Activated T-helper 17 cell treated with anti-CD3 and anti-CD28 coated beads, Interleukin-2, amount 50 U/mL, for 72 hours (primary cell): ENCODE data around the gene SNRK. TPM values are rescaled to one million over a fixed set of nuclear protein-coding genes. Genes with fewer than 3 reads are reported as not detected.

Source experiments
- ATAC-seq: fragments of 150-1000 bp; cut with Tn5 transposase; replicated peaks from 2 replicates; pipeline ENCODE4 v1.10.0; 2021; ENCODE audit warnings: mild to moderate bottlenecking, moderate library complexity
- H3K27ac Mint-ChIP-seq: one replicate; pipeline ENCODE4 v1.8.0; 2022; ENCODE audit warnings: mixed read lengths
- H3K27me3 Mint-ChIP-seq: one replicate; pipeline ENCODE4 v1.8.0; 2022; ENCODE audit warnings: mixed read lengths
- H3K36me3 Mint-ChIP-seq: one replicate; pipeline ENCODE4 v1.8.0; 2022; ENCODE audit warnings: low read depth, mild to moderate bottlenecking, mixed read lengths
- H3K4me1 Mint-ChIP-seq: one replicate; pipeline ENCODE4 v1.8.0; 2022; ENCODE audit warnings: mixed read lengths
- H3K4me3 Mint-ChIP-seq: one replicate; pipeline ENCODE4 v1.8.0; 2022; ENCODE audit warnings: mild to moderate bottlenecking, mixed read lengths
- H3K9me3 Mint-ChIP-seq: one replicate; pipeline ENCODE4 v1.8.0; 2022; ENCODE audit warnings: mixed read lengths
- total RNA-seq, 2 donors: library from RNA; stranded (reverse); gene quantifications; one replicate each; pipeline ENCODE4 v1.2.3, GENCODE V29; 2022

The SNRK gene
- total RNA-seq, 2 donors from 2014 or later: 25.7 to 25.8 TPM

GRCh38 chr3:43334976-43335375 is 48.6 kb downstream of the SNRK start:
- no peaks in the 10 kb centered on the region for H3K4me1 Mint-ChIP-seq

GRCh38 chr3:43335799-43336198 is 49.5 kb downstream of the SNRK start:
- ATAC-seq: no peak
- Mint-ChIP-seq H3K4me1 (no peaks in the 10 kb centered on the region), H3K27me3 (no peaks in the 10 kb centered on the region), H3K4me3 (no peak overlapping the region), H3K9me3 (peaks cover 12% of the 10 kb centered on the region), H3K36me3 (peaks cover 98% of the 10 kb centered on the region), H3K27ac (peak overlapping the region; percentile 41)

More at GRCh38 chr3:43334976-43335375, 48.6 kb downstream of the SNRK start:
- Mint-ChIP-seq H3K36me3 (peaks cover 89% of the 10 kb centered on the region), H3K27ac (no peak overlapping the region), H3K9me3 (peaks cover 12% of the 10 kb centered on the region), H3K4me3 (no peak overlapping the region), H3K27me3 (no peaks in the 10 kb centered on the region)
- ATAC-seq: no peak

GRCh38 chr3:43338295-43338694 is 52.0 kb downstream of the SNRK start:
- Mint-ChIP-seq H3K27ac (no peak overlapping the region), H3K4me1 (peaks cover 6% of the 10 kb centered on the region), H3K9me3 (peaks cover 12% of the 10 kb centered on the region), H3K27me3 (no peaks in the 10 kb centered on the region), H3K36me3 (peaks cover 99% of the 10 kb centered on the region), H3K4me3 (no peak overlapping the region)
- ATAC-seq: no peak

GRCh38 chr3:43340403-43340802 is 54.1 kb downstream of the SNRK start:
- peaks cover 12% of the 10 kb centered on the region for H3K9me3 Mint-ChIP-seq
- H3K36me3 Mint-ChIP-seq: peaks cover 99% of the 10 kb centered on the region
- no peaks in the 10 kb centered on the region for H3K27me3 Mint-ChIP-seq
- no peak for ATAC-seq
- H3K27ac Mint-ChIP-seq: no peak overlapping the region
- H3K4me3 Mint-ChIP-seq: no peak overlapping the region
- peaks cover 11% of the 10 kb centered on the region for H3K4me1 Mint-ChIP-seq

- ATAC-seq: peak; percentile 37
- peaks cover 99% of the 10 kb centered on the region for H3K36me3 Mint-ChIP-seq
- H3K9me3 Mint-ChIP-seq: peaks cover 3% of the 10 kb centered on the region
- no peak overlapping the region for H3K4me3 Mint-ChIP-seq
- H3K4me1 Mint-ChIP-seq: peaks cover 17% of the 10 kb centered on the region
- H3K27me3 Mint-ChIP-seq: no peaks in the 10 kb centered on the region
- no peak overlapping the region for H3K27ac Mint-ChIP-seq
Measured at GRCh38 chr3:43341788-43342187, 55.4 kb downstream of the SNRK start.

GRCh38 chr3:43343185-43343584 is 56.8 kb downstream of the SNRK start:
- Mint-ChIP-seq H3K4me3 (peak overlapping the region; percentile 7), H3K27ac (peak overlapping the region; percentile 28), H3K9me3 (peaks cover 3% of the 10 kb centered on the region)

GRCh38 chr3:43343815-43344214 is 57.5 kb downstream of the SNRK start:
- H3K27me3 Mint-ChIP-seq: no peaks in the 10 kb centered on the region
- no peaks in the 10 kb centered on the region for H3K9me3 Mint-ChIP-seq
- peak overlapping the region; percentile 28 for H3K27ac Mint-ChIP-seq
- H3K4me1 Mint-ChIP-seq: peaks cover 26% of the 10 kb centered on the region
- peaks cover 99% of the 10 kb centered on the region for H3K36me3 Mint-ChIP-seq
- ATAC-seq: no peak
- peak overlapping the region; percentile 7 for H3K4me3 Mint-ChIP-seq

More at GRCh38 chr3:43343185-43343584, 56.8 kb downstream of the SNRK start:
- no peak for ATAC-seq
- H3K27me3 Mint-ChIP-seq: no peaks in the 10 kb centered on the region
- peaks cover 26% of the 10 kb centered on the region for H3K4me1 Mint-ChIP-seq
- peaks cover 99% of the 10 kb centered on the region for H3K36me3 Mint-ChIP-seq

GRCh38 chr3:43344520-43344919 is 58.2 kb downstream of the SNRK start:
- peak overlapping the region; percentile 62 for H3K27ac Mint-ChIP-seq
- H3K27me3 Mint-ChIP-seq: no peaks in the 10 kb centered on the region
- no peak overlapping the region for H3K4me3 Mint-ChIP-seq
- peaks cover 26% of the 10 kb centered on the region for H3K4me1 Mint-ChIP-seq
- H3K36me3 Mint-ChIP-seq: peaks cover 99% of the 10 kb centered on the region
- no peaks in the 10 kb centered on the region for H3K9me3 Mint-ChIP-seq
- no peak for ATAC-seq

GRCh38 chr3:43345246-43345645 is 58.9 kb downstream of the SNRK start:
- ATAC-seq: peak; percentile 40
- Mint-ChIP-seq H3K27me3 (no peaks in the 10 kb centered on the region), H3K4me1 (peaks cover 26% of the 10 kb centered on the region), H3K27ac (peak overlapping the region; percentile 85), H3K4me3 (peak overlapping the region; percentile 74), H3K36me3 (peaks cover 99% of the 10 kb centered on the region), H3K9me3 (no peaks in the 10 kb centered on the region)

- peak overlapping the region; percentile 74 for H3K4me3 Mint-ChIP-seq
- H3K9me3 Mint-ChIP-seq: no peaks in the 10 kb centered on the region
- ATAC-seq: peak; percentile 89
- H3K36me3 Mint-ChIP-seq: peaks cover 98% of the 10 kb centered on the region
- no peaks in the 10 kb centered on the region for H3K27me3 Mint-ChIP-seq
- peaks cover 26% of the 10 kb centered on the region for H3K4me1 Mint-ChIP-seq
- peak overlapping the region; percentile 85 for H3K27ac Mint-ChIP-seq
Measured at GRCh38 chr3:43345877-43346276, 59.5 kb downstream of the SNRK start.

- Mint-ChIP-seq H3K9me3 (peaks cover 10% of the 10 kb centered on the region), H3K36me3 (peaks cover 98% of the 10 kb centered on the region), H3K4me1 (peaks cover 31% of the 10 kb centered on the region), H3K4me3 (peak overlapping the region; percentile 74), H3K27me3 (no peaks in the 10 kb centered on the region), H3K27ac (peak overlapping the region; percentile 85)
- peak; percentile 46 for ATAC-seq
Measured at GRCh38 chr3:43346978-43347749, 60.8 kb downstream of the SNRK start.

- H3K27ac Mint-ChIP-seq: peak overlapping the region; percentile 85
- peaks cover 93% of the 10 kb centered on the region for H3K36me3 Mint-ChIP-seq
- ATAC-seq: no peak
- peak overlapping the region; percentile 74 for H3K4me3 Mint-ChIP-seq
- peaks cover 10% of the 10 kb centered on the region for H3K9me3 Mint-ChIP-seq
- H3K27me3 Mint-ChIP-seq: no peaks in the 10 kb centered on the region
- peaks cover 26% of the 10 kb centered on the region for H3K4me1 Mint-ChIP-seq
Measured at GRCh38 chr3:43347774-43348173, 61.4 kb downstream of the SNRK start.

GRCh38 chr3:43348350-43348749 is 62.0 kb downstream of the SNRK start:
- no peak for ATAC-seq
- Mint-ChIP-seq H3K4me3 (no peak overlapping the region), H3K4me1 (peaks cover 26% of the 10 kb centered on the region), H3K27ac (no peak overlapping the region), H3K9me3 (peaks cover 13% of the 10 kb centered on the region), H3K36me3 (peaks cover 88% of the 10 kb centered on the region), H3K27me3 (no peaks in the 10 kb centered on the region)

GRCh38 chr3:43348852-43349574 is 62.7 kb downstream of the SNRK start:
- H3K27ac Mint-ChIP-seq: no peak overlapping the region

GRCh38 chr3:43349716-43350115 is 63.4 kb downstream of the SNRK start:
- ATAC-seq: no peak
- Mint-ChIP-seq H3K4me3 (no peak overlapping the region), H3K4me1 (peaks cover 26% of the 10 kb centered on the region), H3K36me3 (peaks cover 83% of the 10 kb centered on the region), H3K9me3 (peaks cover 24% of the 10 kb centered on the region), H3K27me3 (no peaks in the 10 kb centered on the region), H3K27ac (no peak overlapping the region)

More at GRCh38 chr3:43348852-43349574, 62.7 kb downstream of the SNRK start:
- H3K27me3 Mint-ChIP-seq: no peaks in the 10 kb centered on the region
- H3K36me3 Mint-ChIP-seq: peaks cover 88% of the 10 kb centered on the region
- peaks cover 17% of the 10 kb centered on the region for H3K9me3 Mint-ChIP-seq
- peaks cover 26% of the 10 kb centered on the region for H3K4me1 Mint-ChIP-seq
- ATAC-seq: no peak
- H3K4me3 Mint-ChIP-seq: no peak overlapping the region
